Esophagus muscularis mucosa (tissue), 4 donors: Measurements from ENCODE around the gene TEX35.

Source experiments
- EP300 ChIP-seq: sonication (generic); formaldehyde crosslinking; IDR thresholded peaks from one replicate; pipeline ENCODE4 v1.6.1; 2017; ENCODE audit warnings: antibody characterized with exemption
- POLR2A ChIP-seq: fragments of 450-650 bp; IDR thresholded peaks from one replicate; pipeline ENCODE4 v1.6.1; 2017; ENCODE audit warnings: antibody characterized with exemption, moderate library complexity, mild to moderate bottlenecking, low read depth
- POLR2AphosphoS5 ChIP-seq, 2 donors: sonication (generic); formaldehyde crosslinking; IDR thresholded peaks; one replicate each; pipeline ENCODE4 v1.6.1; 2017; ENCODE audit warnings: antibody characterized with exemption in 2 of 2
- TF ChIP-seq, protein P1 (sequence below), 3 experiments: fragments of 200-600 bp in 2 of 3; fragments of 450-650 bp in 1 of 3; sonication (generic) in 2 of 3; IDR thresholded peaks; one replicate each; pipeline ENCODE4 v1.5.1; 2017 to 2019; ENCODE audit warnings: antibody characterized with exemption in 3 of 3, mild to moderate bottlenecking in 2 of 3, moderate library complexity in 1 of 3

DNA sequence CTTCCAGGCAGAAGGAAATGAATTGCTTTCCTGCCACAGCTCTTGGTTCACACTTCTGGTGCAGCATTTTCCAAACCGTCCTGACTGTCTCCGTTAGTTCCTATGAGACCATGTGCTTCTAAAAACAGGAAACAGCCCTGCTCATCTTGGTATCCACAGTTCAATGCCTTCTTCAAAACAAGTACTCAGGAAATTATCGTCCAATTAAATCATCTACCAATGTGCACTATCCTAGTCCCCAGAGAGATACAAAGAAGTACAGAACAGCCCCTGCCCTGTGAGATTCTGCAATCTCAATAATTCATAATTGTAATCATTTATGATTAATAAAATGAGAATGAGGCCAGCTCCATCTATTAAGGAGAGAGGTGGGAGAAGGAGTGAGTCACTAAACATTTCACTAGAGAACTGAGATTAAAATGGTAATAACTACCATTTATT is 27.3 kb upstream of the TEX35 start:
- TF ChIP-seq, protein P1, sequence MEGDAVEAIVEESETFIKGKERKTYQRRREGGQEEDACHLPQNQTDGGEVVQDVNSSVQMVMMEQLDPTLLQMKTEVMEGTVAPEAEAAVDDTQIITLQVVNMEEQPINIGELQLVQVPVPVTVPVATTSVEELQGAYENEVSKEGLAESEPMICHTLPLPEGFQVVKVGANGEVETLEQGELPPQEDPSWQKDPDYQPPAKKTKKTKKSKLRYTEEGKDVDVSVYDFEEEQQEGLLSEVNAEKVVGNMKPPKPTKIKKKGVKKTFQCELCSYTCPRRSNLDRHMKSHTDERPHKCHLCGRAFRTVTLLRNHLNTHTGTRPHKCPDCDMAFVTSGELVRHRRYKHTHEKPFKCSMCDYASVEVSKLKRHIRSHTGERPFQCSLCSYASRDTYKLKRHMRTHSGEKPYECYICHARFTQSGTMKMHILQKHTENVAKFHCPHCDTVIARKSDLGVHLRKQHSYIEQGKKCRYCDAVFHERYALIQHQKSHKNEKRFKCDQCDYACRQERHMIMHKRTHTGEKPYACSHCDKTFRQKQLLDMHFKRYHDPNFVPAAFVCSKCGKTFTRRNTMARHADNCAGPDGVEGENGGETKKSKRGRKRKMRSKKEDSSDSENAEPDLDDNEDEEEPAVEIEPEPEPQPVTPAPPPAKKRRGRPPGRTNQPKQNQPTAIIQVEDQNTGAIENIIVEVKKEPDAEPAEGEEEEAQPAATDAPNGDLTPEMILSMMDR (IDR thresholded peaks at IDR 0.05), result no peak
- TF ChIP-seq POLR2A (no peak), EP300 (no peak), POLR2AphosphoS5 (IDR thresholded peaks at IDR 0.05) (no peak)
